Tibial nerve (tissue), 4 donors: ENCODE measurements around the gene SIDT1.

ENCODE experiments used
- CTCF ChIP-seq, 5 experiments: fragments of 200-600 bp in 3 of 5; fragments of 450-650 bp in 2 of 5; sonication (generic) in 3 of 5; IDR thresholded peaks; one replicate each; pipeline ENCODE4 v1.5.1; 2016 to 2019; ENCODE audit warnings: antibody characterized with exemption in 5 of 5, mild to moderate bottlenecking in 3 of 5, moderate library complexity in 2 of 5
- EP300 ChIP-seq, 2 donors: sonication (generic); formaldehyde crosslinking; IDR thresholded peaks; one replicate each; pipeline ENCODE4 v1.6.1; 2017; ENCODE audit warnings: antibody characterized with exemption in 2 of 2, mild to moderate bottlenecking in 1 of 2

DNA sequence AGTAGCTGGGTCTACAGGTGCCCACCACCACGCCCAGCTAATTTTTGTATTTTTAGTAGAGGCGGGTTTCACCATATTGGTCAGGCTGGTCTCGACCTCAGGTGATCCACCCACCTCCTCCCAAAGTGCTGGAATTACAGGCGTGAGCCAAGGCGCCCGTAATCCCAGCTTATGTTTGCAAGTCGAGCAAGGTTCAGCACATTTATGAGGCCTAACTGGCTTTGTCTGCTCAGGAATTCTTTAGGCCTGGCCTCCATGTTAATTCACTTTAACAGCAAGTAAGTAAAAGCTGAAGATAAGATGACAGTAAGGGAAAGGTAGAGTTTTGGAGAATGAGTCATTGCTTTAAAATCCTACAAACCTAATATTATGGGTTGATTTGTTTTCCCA lies 24.6 kb downstream of the SIDT1 start:
- TF ChIP-seq CTCF (IDR thresholded peaks at IDR 0.05) = no peak
- TF ChIP-seq EP300 (IDR thresholded peaks at IDR 0.05) = no peak
